CD14-positive monocyte (primary cell): ENCODE data around the gene BFSP2. TPM values are rescaled to one million over a fixed set of nuclear protein-coding genes. Genes with fewer than 3 reads are reported as not detected.

Source experiments
- DNase-seq, 3 donors: peaks; one replicate each; pipeline ENCODE4 v3.0.0-alpha.2; 2011 to 2022
- H2AFZ ChIP-seq: 2 replicates; pipeline ENCODE4 v1.6.0; 2012; ENCODE audit warnings: mild to moderate bottlenecking, low read depth, low read length, inconsistent platforms; ENCODE audit not compliant: insufficient read depth, poor library complexity, severe bottlenecking
- H3K27ac ChIP-seq, 2 donors: 1 replicate in 1 of 2; 2 replicates in 1 of 2; pipeline ENCODE4 v1.5.1; 2012 to 2013; ENCODE audit warnings: low read length in 2 of 2, control low read depth in 1 of 2, inconsistent platforms in 1 of 2, low read depth in 1 of 2, mild to moderate bottlenecking in 1 of 2
- H3K27me3 ChIP-seq, 2 donors: one replicate each; pipeline versions ENCODE4 v1.6.0 to v1.6.1; 2011 to 2013; ENCODE audit warnings: low read length in 2 of 2; ENCODE audit not compliant: control insufficient read depth in 2 of 2, insufficient read depth in 2 of 2
- H3K36me3 ChIP-seq, 2 donors: replicated peaks in 1 of 2; 1 replicate in 1 of 2; 2 replicates in 1 of 2; pipeline versions ENCODE4 v1.5.1 to v1.6.1; 2012 to 2013; ENCODE audit warnings: low read length in 2 of 2, control low read depth in 1 of 2, inconsistent platforms in 1 of 2, mild to moderate bottlenecking in 1 of 2; ENCODE audit not compliant: insufficient read depth in 2 of 2, control insufficient read depth in 1 of 2
- H3K4me1 ChIP-seq, 2 donors: 1 replicate in 1 of 2; 2 replicates in 1 of 2; pipeline versions ENCODE4 v1.5.1 to v1.6.1; 2012 to 2013; ENCODE audit warnings: low read length in 2 of 2, control low read depth in 1 of 2, inconsistent platforms in 1 of 2, mild to moderate bottlenecking in 1 of 2, moderate library complexity in 1 of 2; ENCODE audit not compliant: insufficient read depth in 2 of 2, control insufficient read depth in 1 of 2
- H3K4me2 ChIP-seq: replicated peaks from 2 replicates; pipeline ENCODE3; 2012; ENCODE audit warnings: low read length, moderate library complexity, mild to moderate bottlenecking; ENCODE audit not compliant: poor library complexity, severe bottlenecking; ENCODE audit errors: extremely low read depth
- H3K4me3 ChIP-seq, 3 experiments: fragments of 200-600 bp in 1 of 3; sonication (generic) in 1 of 3; replicated peaks in 1 of 3; 1 replicate in 2 of 3; 2 replicates in 1 of 3; pipeline ENCODE4 v1.5.1; 2011 to 2013; ENCODE audit warnings: low read length in 3 of 3, mild to moderate bottlenecking in 3 of 3, control low read depth in 2 of 3, low read depth in 2 of 3, inconsistent platforms in 1 of 3, moderate library complexity in 1 of 3
- H3K79me2 ChIP-seq: 2 replicates; pipeline ENCODE4 v1.6.0; 2012; ENCODE audit warnings: mild to moderate bottlenecking, control low read depth, inconsistent platforms, low read length, moderate library complexity; ENCODE audit not compliant: insufficient read depth
- H3K9ac ChIP-seq: 2 replicates; pipeline ENCODE4 v1.6.0; 2017; ENCODE audit warnings: low read length, mild to moderate bottlenecking; ENCODE audit not compliant: insufficient read depth, poor library complexity, severe bottlenecking
- H3K9me3 ChIP-seq, 2 donors: replicated peaks in 1 of 2; 1 replicate in 1 of 2; 2 replicates in 1 of 2; pipeline versions ENCODE4 v1.5.1 to v1.6.1; 2012 to 2013; ENCODE audit warnings: low read length in 2 of 2, control low read depth in 1 of 2; ENCODE audit not compliant: control insufficient read depth in 1 of 2, insufficient read depth in 1 of 2
- H4K20me1 ChIP-seq: 2 replicates; pipeline ENCODE4 v1.6.0; 2012; ENCODE audit warnings: mild to moderate bottlenecking, low read length, control low read depth, moderate library complexity; ENCODE audit not compliant: insufficient read depth
- H3K27ac Mint-ChIP-seq, 7 donors: one replicate each; pipeline ENCODE4 v1.8.0; 2020; ENCODE audit warnings: mild to moderate bottlenecking in 7 of 7, mixed read lengths in 7 of 7, moderate library complexity in 6 of 7, inconsistent platforms in 2 of 7
- H3K27me3 Mint-ChIP-seq, 3 donors: one replicate each; pipeline ENCODE4 v1.8.0; 2021 to 2022; ENCODE audit warnings: low read depth in 3 of 3, mild to moderate bottlenecking in 3 of 3, mixed read lengths in 3 of 3, moderate library complexity in 3 of 3, inconsistent platforms in 1 of 3
- H3K36me3 Mint-ChIP-seq, 2 donors: one replicate each; pipeline ENCODE4 v1.8.0; 2020; ENCODE audit warnings: mixed read lengths in 2 of 2, inconsistent platforms in 1 of 2, mild to moderate bottlenecking in 1 of 2
- H3K4me1 Mint-ChIP-seq: one replicate; pipeline ENCODE4 v1.8.0; 2020; ENCODE audit warnings: mild to moderate bottlenecking, mixed read lengths
- H3K4me3 Mint-ChIP-seq, 2 donors: one replicate each; pipeline ENCODE4 v1.8.0; 2020; ENCODE audit warnings: mild to moderate bottlenecking in 2 of 2, mixed read lengths in 2 of 2, moderate library complexity in 1 of 2
- H3K9me3 Mint-ChIP-seq, 7 donors: one replicate each; pipeline ENCODE4 v1.8.0; 2020 to 2022; ENCODE audit warnings: mixed read lengths in 7 of 7, mild to moderate bottlenecking in 6 of 7, moderate library complexity in 6 of 7, inconsistent platforms in 2 of 7
- CTCF ChIP-seq: fragments of 200-600 bp; IDR thresholded peaks from one replicate; pipeline ENCODE4 v1.8.0; 2022; ENCODE audit warnings: antibody characterized with exemption, mild to moderate bottlenecking
- WGBS: methylation state at CpG from one replicate; pipeline ENCODE4 v1.1.5; 2013; ENCODE audit warnings: missing lambda C conversion rate; ENCODE audit not compliant: insufficient coverage; 5-methylcytosine and 5-hydroxymethylcytosine counted together
- intact Hi-C, 2 donors: fragments of 100-400 bp; cut with micrococcal nuclease; formaldehyde crosslinking; loops; one replicate each; pipeline versions ENCODE4 v1.15.0 to v1.15.1; 2023
- polyA plus RNA-seq, 3 donors: library from polyadenylated mRNA; depleted of rRNA in 1 of 3; unstranded in 2 of 3; stranded (reverse) in 1 of 3; fragments of 300-500 nt in 2 of 3; fragments of >200 nt in 1 of 3; fragmentation: Illumina TruSeq in 2 of 3; gene quantifications; 1 replicate in 2 of 3; 2 replicates in 1 of 3; pipeline ENCODE4 v1.2.3, GENCODE V29; 2012 to 2021

The BFSP2 gene
- polyA plus RNA-seq, 3 donors = not detected

GRCh38 chr3:133447750-133448477 is 48.1 kb downstream of the BFSP2 start:
- H3K9ac ChIP-seq = no peak overlapping the region
- peak overlapping the region in 1 of 2 donors; percentile 65 for H3K4me3 Mint-ChIP-seq
- DNase-seq = no peak

More at GRCh38 chr3:133447750-133448477, 48.1 kb downstream of the BFSP2 start:
- WGBS = 100% methylated on average over 2 of the region's 4 CpGs
- Histone ChIP-seq H3K4me2 (no peak overlapping the region), H3K4me1 (peaks cover 11 to 17% of the 10 kb centered on the region in 2 donors), H3K79me2 (no peaks in the 10 kb centered on the region), H3K4me3 (no peak overlapping the region), H3K27me3 (no peaks in the 10 kb centered on the region), H3K9me3 (no peaks in the 10 kb centered on the region), H3K36me3 (no peaks in the 10 kb centered on the region), H4K20me1 (no peaks in the 10 kb centered on the region), H2AFZ (peak overlapping the region; percentile 59), H3K27ac (no peak overlapping the region)
- no peak for TF ChIP-seq CTCF
- H3K4me1 Mint-ChIP-seq = peaks cover 21% of the 10 kb centered on the region
- peak overlapping the region in 2 of 7 donors; percentile 26 to 83 for H3K27ac Mint-ChIP-seq
- H3K9me3 Mint-ChIP-seq = peaks cover 0 to 5% (median 0%) of the 10 kb centered on the region in 7 donors
- H3K27me3 Mint-ChIP-seq = peaks cover 0 to 5% (median 2%) of the 10 kb centered on the region in 3 donors
- intact Hi-C loops = no loop called here
- H3K36me3 Mint-ChIP-seq = no peaks in the 10 kb centered on the region
